ENCODE measurements around the gene DYNC2I2.

GRCh38 chr9:128619127-128619526 is 37.5 kb downstream of the DYNC2I2 start:
- TF ChIP-seq POLR2A (IDR thresholded peaks at IDR 0.05), result no peak
- TF ChIP-seq, protein P1, sequence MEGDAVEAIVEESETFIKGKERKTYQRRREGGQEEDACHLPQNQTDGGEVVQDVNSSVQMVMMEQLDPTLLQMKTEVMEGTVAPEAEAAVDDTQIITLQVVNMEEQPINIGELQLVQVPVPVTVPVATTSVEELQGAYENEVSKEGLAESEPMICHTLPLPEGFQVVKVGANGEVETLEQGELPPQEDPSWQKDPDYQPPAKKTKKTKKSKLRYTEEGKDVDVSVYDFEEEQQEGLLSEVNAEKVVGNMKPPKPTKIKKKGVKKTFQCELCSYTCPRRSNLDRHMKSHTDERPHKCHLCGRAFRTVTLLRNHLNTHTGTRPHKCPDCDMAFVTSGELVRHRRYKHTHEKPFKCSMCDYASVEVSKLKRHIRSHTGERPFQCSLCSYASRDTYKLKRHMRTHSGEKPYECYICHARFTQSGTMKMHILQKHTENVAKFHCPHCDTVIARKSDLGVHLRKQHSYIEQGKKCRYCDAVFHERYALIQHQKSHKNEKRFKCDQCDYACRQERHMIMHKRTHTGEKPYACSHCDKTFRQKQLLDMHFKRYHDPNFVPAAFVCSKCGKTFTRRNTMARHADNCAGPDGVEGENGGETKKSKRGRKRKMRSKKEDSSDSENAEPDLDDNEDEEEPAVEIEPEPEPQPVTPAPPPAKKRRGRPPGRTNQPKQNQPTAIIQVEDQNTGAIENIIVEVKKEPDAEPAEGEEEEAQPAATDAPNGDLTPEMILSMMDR (IDR thresholded peaks at IDR 0.05), result no peak

Measured in adrenal gland (tissue), 5 donors.